CD4-positive, alpha-beta memory T cell (primary cell): ENCODE results near the gene IL7R. TPM values are rescaled to one million over a fixed set of nuclear protein-coding genes. Genes with fewer than 3 reads are reported as not detected.
"Not testable (repeated sequence)": the region's sequence is repeated elsewhere in the genome, so short reads cannot be mapped to it uniquely, and the experiment has no call there.

ENCODE experiments used
- CTCF ChIA-PET: fragments of 350-600 bp; sonication (Branson Sonifier 250); formaldehyde crosslinking; loops from one replicate; lab custom pipeline; 2021; ENCODE audit warnings: inconsistent platforms; ENCODE audit not compliant: partially characterized antibody; lab: Charles Lee
- POLR2A ChIA-PET: fragments of 350-600 bp; sonication (Branson Sonifier 250); formaldehyde crosslinking; loops from one replicate; lab custom pipeline; 2021; ENCODE audit not compliant: partially characterized antibody; lab: Charles Lee
- DNase-seq, 5 donors: peaks; one replicate each; pipeline versions ENCODE4 v3.0.0 to v3.0.0-alpha.2; 2020 to 2022; ENCODE audit warnings: mixed read lengths in 1 of 5
- H3K27ac ChIP-seq: one replicate; pipeline ENCODE4 v1.7.0; 2013; ENCODE audit warnings: low read depth, low read length
- H3K27me3 ChIP-seq: 2 replicates; pipeline ENCODE4 v1.7.0; 2013; ENCODE audit warnings: mild to moderate bottlenecking, low read length, moderate library complexity; ENCODE audit not compliant: insufficient read depth
- H3K36me3 ChIP-seq: 2 replicates; pipeline ENCODE4 v1.7.0; 2013; ENCODE audit warnings: mild to moderate bottlenecking, low read length, moderate library complexity; ENCODE audit not compliant: insufficient read depth
- H3K4me1 ChIP-seq: 2 replicates; pipeline ENCODE4 v1.7.0; 2013; ENCODE audit warnings: mild to moderate bottlenecking, low read length, moderate library complexity; ENCODE audit not compliant: insufficient read depth
- H3K4me3 ChIP-seq, 2 donors: one replicate each; pipeline ENCODE4 v1.7.0; 2013; ENCODE audit warnings: low read length in 2 of 2, mild to moderate bottlenecking in 1 of 2
- H3K9me3 ChIP-seq, 2 donors: one replicate each; pipeline ENCODE4 v1.7.0; 2013; ENCODE audit warnings: low read length in 2 of 2, control low read depth in 1 of 2; ENCODE audit not compliant: control insufficient read depth in 1 of 2
- H3K27ac Mint-ChIP-seq, 7 donors: one replicate each; pipeline ENCODE4 v1.8.0; 2020 to 2021; ENCODE audit warnings: mixed read lengths in 7 of 7, mild to moderate bottlenecking in 6 of 7, inconsistent platforms in 3 of 7, moderate library complexity in 3 of 7
- H3K27me3 Mint-ChIP-seq, 2 donors: one replicate each; pipeline ENCODE4 v1.8.0; 2020 to 2021; ENCODE audit warnings: mixed read lengths in 2 of 2
- H3K36me3 Mint-ChIP-seq, 2 donors: one replicate each; pipeline ENCODE4 v1.8.0; 2020 to 2021; ENCODE audit warnings: mixed read lengths in 2 of 2, inconsistent platforms in 1 of 2, mild to moderate bottlenecking in 1 of 2
- H3K4me1 Mint-ChIP-seq, 4 donors: one replicate each; pipeline ENCODE4 v1.8.0; 2020 to 2021; ENCODE audit warnings: mixed read lengths in 4 of 4, mild to moderate bottlenecking in 1 of 4
- H3K4me3 Mint-ChIP-seq, 8 donors: one replicate each; pipeline ENCODE4 v1.8.0; 2020 to 2021; ENCODE audit warnings: mixed read lengths in 8 of 8, mild to moderate bottlenecking in 7 of 8, moderate library complexity in 6 of 8, inconsistent platforms in 3 of 8
- H3K9me3 Mint-ChIP-seq, 8 donors: one replicate each; pipeline ENCODE4 v1.8.0; 2020 to 2021; ENCODE audit warnings: mixed read lengths in 8 of 8, mild to moderate bottlenecking in 5 of 8, inconsistent platforms in 3 of 8, moderate library complexity in 1 of 8
- intact Hi-C: fragments of 100-400 bp; cut with micrococcal nuclease; formaldehyde crosslinking; loops from one replicate; pipeline ENCODE4 v1.15.1; 2023
- polyA plus RNA-seq, 2 donors: library from polyadenylated mRNA; unstranded; fragments of 300-500 nt; fragmentation: Illumina TruSeq; gene quantifications; one replicate each; pipeline ENCODE4 v1.2.3, GENCODE V29; 2021
- total RNA-seq, 2 experiments: library from RNA; stranded (reverse); gene quantifications; one replicate each; pipeline ENCODE4 v1.2.3, GENCODE V29; 2021

IL7R gene
- total and polyA plus RNA-seq, 4 experiments from 2014 or later, result 514 to 2,440 (median 1,801) TPM

DNA sequence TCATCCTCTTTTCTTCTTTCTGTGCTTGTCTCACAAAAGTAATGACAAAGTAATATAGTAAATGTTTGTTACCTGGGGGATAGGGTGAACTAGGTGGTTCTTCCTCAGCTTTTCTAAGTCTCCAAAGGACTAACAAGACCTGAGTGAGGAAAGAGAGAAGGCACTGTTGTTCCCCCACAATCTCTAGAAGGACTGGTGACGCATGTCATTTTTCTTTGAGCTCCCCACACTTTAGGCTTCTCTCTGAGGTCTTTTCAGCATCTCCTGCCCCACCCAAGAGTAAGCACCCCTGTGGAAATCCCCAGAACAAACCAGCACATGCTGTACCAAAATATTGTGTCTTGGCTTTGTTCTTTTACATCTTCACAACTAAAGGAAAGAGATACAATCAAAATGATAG is 2.4 kb upstream of the IL7R start:
- no peaks in the 10 kb centered on the region for H3K27me3 Mint-ChIP-seq
- intact Hi-C loops, result loop anchor here (1.0 to 10.0 kb wide), 4 partner anchors 24 to 391 kb away; partner anchors contain the start of gene NADK2
- peak overlapping the region; percentile 2 to 71 for H3K4me3 ChIP-seq
- H3K27ac ChIP-seq, result peak overlapping the region; percentile 97
- peaks cover 23 to 30% of the 10 kb centered on the region in 2 donors for H3K36me3 Mint-ChIP-seq
- DNase-seq, result peak; percentile 89 to 97 (median 96)
- H3K36me3 ChIP-seq, result peaks cover 7% of the 10 kb centered on the region
- peaks cover 50 to 78% (median 61%) of the 10 kb centered on the region in 4 donors for H3K4me1 Mint-ChIP-seq
- H3K9me3 ChIP-seq, result no peaks in the 10 kb centered on the region
- H3K27me3 ChIP-seq, result no peaks in the 10 kb centered on the region
- H3K9me3 Mint-ChIP-seq, result peaks cover 0 to 5% (median 0%) of the 10 kb centered on the region in 8 donors
- peaks cover 68% of the 10 kb centered on the region for H3K4me1 ChIP-seq
- CTCF ChIA-PET, result interaction anchor here (0.6 to 16.0 kb wide), 17 partner anchors 9 to 195 kb away, joined by 3 to 325 read pairs (median 5); no protein-coding TSS in a partner anchor
- POLR2A ChIA-PET, result interaction anchor here (0.7 to 19.9 kb wide), 25 partner anchors 11 to 924 kb away, joined by 3 to 2275 read pairs (median 7); partner anchors contain the start of gene SPEF2
- H3K27ac Mint-ChIP-seq, result peak overlapping the region; percentile 94 to 100 (median 100)
- H3K4me3 Mint-ChIP-seq, result peak overlapping the region; percentile 87 to 99 (median 95)

GRCh38 chr5:35855187-35855586 is 1.5 kb upstream of the IL7R start:
- ChIA-PET CTCF (interaction anchor here (1.0 to 16.0 kb wide), 11 partner anchors 15 to 196 kb away, joined by 3 to 325 read pairs (median 6); no protein-coding TSS in a partner anchor), POLR2A (interaction anchor here (0.9 to 19.9 kb wide), 16 partner anchors 12 to 925 kb away, joined by 3 to 2275 read pairs (median 10); no protein-coding TSS in a partner anchor)
- peak overlapping the region; percentile 10 to 82 for H3K4me3 ChIP-seq
- H3K36me3 ChIP-seq, result peaks cover 17% of the 10 kb centered on the region
- peak overlapping the region; percentile 87 to 99 (median 95) for H3K4me3 Mint-ChIP-seq
- intact Hi-C loops, result loop anchor here (10.0 kb wide), 1 partner anchor 390 kb away; the partner anchor contains the start of gene NADK2
- H3K27me3 Mint-ChIP-seq, result no peaks in the 10 kb centered on the region
- peaks cover 45 to 73% (median 53%) of the 10 kb centered on the region in 4 donors for H3K4me1 Mint-ChIP-seq
- DNase-seq, result peak in 4 of 5 donors; percentile 43 to 52 (median 50)
- peak overlapping the region; percentile 94 to 100 (median 100) for H3K27ac Mint-ChIP-seq
- peak overlapping the region; percentile 97 for H3K27ac ChIP-seq
- peaks cover 32 to 40% of the 10 kb centered on the region in 2 donors for H3K36me3 Mint-ChIP-seq
- H3K27me3 ChIP-seq, result no peaks in the 10 kb centered on the region
- no peaks in the 10 kb centered on the region for H3K9me3 ChIP-seq
- peaks cover 0 to 6% (median 0%) of the 10 kb centered on the region in 8 donors for H3K9me3 Mint-ChIP-seq
- H3K4me1 ChIP-seq, result peaks cover 59% of the 10 kb centered on the region

GRCh38 chr5:35856186-35856764 is 416 bp upstream of the IL7R start:
- peak in 1 of 5 donors; percentile 42 for DNase-seq
- Mint-ChIP-seq H3K4me3 (peak overlapping the region; percentile 88 to 99 (median 96)), H3K27ac (peak overlapping the region; percentile 94 to 100 (median 100)), H3K4me1 (peaks cover 38 to 73% (median 49%) of the 10 kb centered on the region in 4 donors), H3K36me3 (peaks cover 43 to 50% of the 10 kb centered on the region in 2 donors)
- not testable (repeated sequence) for H3K9me3 Mint-ChIP-seq, H3K27me3 ChIP-seq, H3K9me3 ChIP-seq, H3K27me3 Mint-ChIP-seq
- POLR2A ChIA-PET, result interaction anchor here (0.8 to 19.9 kb wide), 15 partner anchors 11 to 205 kb away, joined by 3 to 2275 read pairs (median 23); no protein-coding TSS in a partner anchor
- Histone ChIP-seq H3K4me1 (peaks cover 55% of the 10 kb centered on the region), H3K4me3 (peak overlapping the region; percentile 82 to 85), H3K36me3 (peaks cover 25% of the 10 kb centered on the region), H3K27ac (peak overlapping the region; percentile 97)
- CTCF ChIA-PET, result interaction anchor here (0.9 to 16.0 kb wide), 10 partner anchors 12 to 206 kb away, joined by 3 to 325 read pairs (median 7); no protein-coding TSS in a partner anchor
- intact Hi-C loops, result loop anchor here (10.0 kb wide), 1 partner anchor 389 kb away; the partner anchor contains the start of gene NADK2

DNA sequence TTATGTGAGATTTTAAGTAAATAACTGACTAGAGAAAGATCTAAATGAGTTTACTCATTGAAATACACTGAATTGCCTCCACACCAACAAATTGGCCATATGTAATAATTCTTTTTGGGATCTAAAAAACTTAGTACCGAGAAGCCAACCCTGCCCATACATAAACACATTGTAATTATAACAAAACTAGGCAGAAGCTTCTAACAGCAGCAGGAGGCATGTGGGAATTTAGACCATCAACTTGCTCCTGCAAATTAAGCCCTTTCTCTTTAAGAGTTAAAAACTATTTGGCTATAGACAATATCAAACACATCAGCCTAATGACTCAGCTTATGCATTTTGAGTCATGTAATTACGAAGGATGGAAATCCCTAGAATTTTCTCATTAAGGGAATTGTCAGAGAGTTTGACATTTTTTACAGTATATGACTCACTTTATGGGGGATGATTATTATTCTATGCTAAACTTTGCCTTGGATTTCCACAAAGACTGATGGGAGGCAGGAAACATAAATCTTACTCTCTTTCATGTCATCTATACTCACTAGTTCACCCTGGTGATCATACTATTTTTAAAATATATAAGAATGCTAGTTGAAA is 1.0 kb downstream of the IL7R start:
- Mint-ChIP-seq H3K36me3 (peaks cover 57 to 65% of the 10 kb centered on the region in 2 donors), H3K27me3 (no peaks in the 10 kb centered on the region), H3K27ac (peak overlapping the region; percentile 94 to 100 (median 100)), H3K4me1 (peaks cover 42 to 73% (median 51%) of the 10 kb centered on the region in 4 donors), H3K4me3 (peak overlapping the region; percentile 88 to 99 (median 96)), H3K9me3 (peaks cover 0 to 6% (median 0%) of the 10 kb centered on the region in 8 donors)
- DNase-seq, result peak in 3 of 5 donors; percentile 41 to 45 (median 44)
- intact Hi-C loops, result loop anchor here (2.0 to 10.0 kb wide), 2 partner anchors 67 to 387 kb away; partner anchors contain the start of gene NADK2
- peaks cover 40% of the 10 kb centered on the region for H3K36me3 ChIP-seq
- POLR2A ChIA-PET, result interaction anchor here (0.8 to 19.9 kb wide), 18 partner anchors 10 to 928 kb away, joined by 3 to 2275 read pairs (median 9); partner anchors contain the start of genes DNAJC21, NADK2 and SPEF2
- peaks cover 55% of the 10 kb centered on the region for H3K4me1 ChIP-seq
- CTCF ChIA-PET, result interaction anchor here (1.9 to 16.0 kb wide), 7 partner anchors 10 to 207 kb away, joined by 5 to 325 read pairs (median 22); no protein-coding TSS in a partner anchor
- H3K4me3 ChIP-seq, result peak overlapping the region; percentile 82 to 85
- peak overlapping the region; percentile 97 for H3K27ac ChIP-seq
- H3K9me3 ChIP-seq, result no peaks in the 10 kb centered on the region
- no peaks in the 10 kb centered on the region for H3K27me3 ChIP-seq

GRCh38 chr5:35859101-35859661 is 2.5 kb downstream of the IL7R start:
- Mint-ChIP-seq H3K27ac (peak overlapping the region; percentile 88 to 98 (median 96)), H3K4me1 (peaks cover 39 to 73% (median 47%) of the 10 kb centered on the region in 4 donors), H3K27me3 (no peaks in the 10 kb centered on the region), H3K36me3 (peaks cover 72 to 78% of the 10 kb centered on the region in 2 donors), H3K4me3 (peak overlapping the region; percentile 91 to 98 (median 96)), H3K9me3 (peaks cover 0 to 6% (median 0%) of the 10 kb centered on the region in 8 donors)
- H3K4me1 ChIP-seq, result peaks cover 56% of the 10 kb centered on the region
- H3K4me3 ChIP-seq, result peak overlapping the region; percentile 82 to 85
- peak overlapping the region; percentile 97 for H3K27ac ChIP-seq
- intact Hi-C loops, result loop anchor here (1.0 to 10.0 kb wide), 6 partner anchors 22 to 386 kb away; partner anchors contain the start of gene NADK2
- ChIA-PET CTCF (interaction anchor here (0.9 to 16.0 kb wide), 18 partner anchors 11 to 241 kb away, joined by 3 to 325 read pairs (median 6); partner anchors contain the start of gene SPEF2), POLR2A (interaction anchor here (0.6 to 19.9 kb wide), 21 partner anchors 2 to 383 kb away, joined by 3 to 2275 read pairs (median 9); partner anchors contain the start of genes IL7R and NADK2)
- peaks cover 54% of the 10 kb centered on the region for H3K36me3 ChIP-seq
- no peaks in the 10 kb centered on the region for H3K9me3 ChIP-seq
- peak; percentile 57 to 76 (median 69) for DNase-seq
- H3K27me3 ChIP-seq, result no peaks in the 10 kb centered on the region

DNA sequence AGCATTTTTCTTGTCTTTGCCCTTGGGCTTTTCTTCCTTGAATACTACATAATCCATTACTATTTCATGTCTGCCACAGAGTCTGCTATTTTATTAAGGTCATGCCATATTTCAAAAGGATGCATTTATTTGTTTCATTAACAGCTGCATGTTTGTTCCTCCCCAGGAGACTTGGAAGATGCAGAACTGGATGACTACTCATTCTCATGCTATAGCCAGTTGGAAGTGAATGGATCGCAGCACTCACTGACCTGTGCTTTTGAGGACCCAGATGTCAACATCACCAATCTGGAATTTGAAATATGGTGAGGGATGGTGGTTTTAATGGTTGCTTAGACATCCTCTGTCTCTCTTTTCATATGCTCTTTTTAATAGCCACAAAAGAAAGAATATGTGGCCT is 4.0 kb downstream of the IL7R start:
- H3K9me3 ChIP-seq, result no peaks in the 10 kb centered on the region
- Mint-ChIP-seq H3K27ac (peak overlapping the region; percentile 91 to 98 (median 96)), H3K27me3 (no peaks in the 10 kb centered on the region), H3K36me3 (peaks cover 85 to 87% of the 10 kb centered on the region in 2 donors), H3K4me3 (peak overlapping the region; percentile 91 to 98 (median 96)), H3K9me3 (peaks cover 0 to 10% (median 1%) of the 10 kb centered on the region in 8 donors), H3K4me1 (peaks cover 36 to 73% (median 45%) of the 10 kb centered on the region in 4 donors)
- no peak for DNase-seq
- peak overlapping the region; percentile 82 to 85 for H3K4me3 ChIP-seq
- no peaks in the 10 kb centered on the region for H3K27me3 ChIP-seq
- peaks cover 49% of the 10 kb centered on the region for H3K4me1 ChIP-seq
- peak overlapping the region; percentile 97 for H3K27ac ChIP-seq
- POLR2A ChIA-PET, result interaction anchor here (0.6 to 19.9 kb wide), 11 partner anchors 4 to 945 kb away, joined by 3 to 2275 read pairs (median 437); partner anchors contain the start of genes BRIX1, IL7R and RAD1
- peaks cover 60% of the 10 kb centered on the region for H3K36me3 ChIP-seq
- intact Hi-C loops, result loop anchor here (1.0 kb wide), 1 partner anchor 9 kb away; no protein-coding TSS in a partner anchor
- CTCF ChIA-PET, result interaction anchor here (1.2 to 16.0 kb wide), 7 partner anchors 37 to 210 kb away, joined by 3 to 325 read pairs (median 13); no protein-coding TSS in a partner anchor
